Transverse colon (tissue), 4 donors: ENCODE measurements around the gene PPP4R2. TPM values are rescaled to one million over a fixed set of nuclear protein-coding genes. Genes with fewer than 3 reads are reported as not detected.

Experiments
- DNase-seq: peaks from one replicate; pipeline ENCODE4 v3.0.0-alpha.2; 2019
- H3K27ac ChIP-seq, 4 donors: fragments of 200-600 bp; sonication (generic); 2 replicates each; pipeline ENCODE4 v1.5.1; 2016 to 2018; ENCODE audit warnings: inconsistent platforms in 4 of 4
- H3K27me3 ChIP-seq: fragments of 200-600 bp; sonication (generic); 2 replicates; pipeline ENCODE4 v1.5.1; 2017; ENCODE audit warnings: inconsistent platforms
- H3K36me3 ChIP-seq, 4 donors: fragments of 200-600 bp; sonication (generic); 2 replicates each; pipeline ENCODE4 v1.5.1; 2017 to 2019; ENCODE audit warnings: inconsistent platforms in 4 of 4
- H3K4me1 ChIP-seq, 4 donors: fragments of 200-600 bp; sonication (generic); 2 replicates each; pipeline ENCODE4 v1.5.1; 2017 to 2020; ENCODE audit warnings: inconsistent platforms in 4 of 4
- H3K4me3 ChIP-seq, 4 donors: fragments of 200-600 bp; sonication (generic); 1 replicate in 1 of 4; 2 replicates in 3 of 4; pipeline versions ENCODE4 v1.5.1 to v1.6.1; 2017 to 2019; ENCODE audit warnings: inconsistent platforms in 4 of 4
- H3K9me3 ChIP-seq, 2 donors: fragments of 200-600 bp; sonication (generic); 2 replicates each; pipeline ENCODE4 v1.5.1; 2017 to 2019; ENCODE audit warnings: inconsistent platforms in 2 of 2
- CTCF ChIP-seq, 5 experiments: fragments of 200-600 bp in 3 of 5; fragments of 450-650 bp in 2 of 5; sonication (generic) in 3 of 5; IDR thresholded peaks; 1 replicate in 2 of 5; 2 replicates in 3 of 5; pipeline ENCODE4 v1.5.1; 2016 to 2017; ENCODE audit warnings: antibody characterized with exemption in 5 of 5, inconsistent platforms in 3 of 5, mild to moderate bottlenecking in 2 of 5, moderate library complexity in 1 of 5
- EP300 ChIP-seq: sonication (generic); formaldehyde crosslinking; IDR thresholded peaks from one replicate; pipeline ENCODE4 v1.6.1; 2017; ENCODE audit warnings: antibody characterized with exemption, low read depth
- POLR2A ChIP-seq: fragments of 450-650 bp; IDR thresholded peaks from one replicate; pipeline ENCODE4 v1.6.1; 2016; ENCODE audit warnings: antibody characterized with exemption, mild to moderate bottlenecking, moderate library complexity
- POLR2AphosphoS5 ChIP-seq, 3 donors: sonication (generic); formaldehyde crosslinking; IDR thresholded peaks; one replicate each; pipeline ENCODE4 v1.6.1; 2016; ENCODE audit warnings: antibody characterized with exemption in 3 of 3
- whole genome bisulfite sequencing, 2 donors: methylation state at CpG; one replicate each; pipeline ENCODE4 v1.1.5; 2018; ENCODE audit warnings: low coverage in 1 of 2; 5-methylcytosine and 5-hydroxymethylcytosine counted together
- in situ Hi-C, 4 donors: fragments of 200-750 bp; cut with MboI; loops; one replicate each; pipeline versions ENCODE4 v1.15.0 to v1.15.1; 2017; ENCODE audit warnings: low sequenced_read_pairs in 3 of 4, low pct_ligation_motif_present in 1 of 4, low pct_unique_long_range_greater_than_20kb in 1 of 4
- intact Hi-C: fragments of 100-400 bp; cut with DNase I; formaldehyde crosslinking; loops from one replicate; pipeline ENCODE4 v1.15.1; 2023; ENCODE audit warnings: low total_unique reads
- total RNA-seq, 4 donors: library from RNA; depleted of rRNA; stranded (reverse); fragments of >200 nt; gene quantifications; one replicate each; pipeline ENCODE4 v1.1.0, GENCODE V29; 2016

The PPP4R2 gene
- total RNA-seq, 4 donors from 2014 or later: 14.5 to 55.6 (median 36.9) TPM

- in situ Hi-C loops: no loop called here
- H3K4me1 ChIP-seq: peaks cover 9 to 83% (median 47%) of the 10 kb centered on the region in 4 donors
- whole genome bisulfite sequencing, 2 donors: 89 to 100% methylated on average over 1 of the region's 1 CpG
These were observed 33.5 kb downstream of the PPP4R2 start for GRCh38 chr3:73030073-73030597.

GRCh38 chr3:73031573-73032103 is 35.0 kb downstream of the PPP4R2 start:
- Histone ChIP-seq H3K36me3 (no peaks in the 10 kb centered on the region), H3K27me3 (no peaks in the 10 kb centered on the region), H3K27ac (no peak overlapping the region), H3K4me1 (peaks cover 4 to 81% (median 40%) of the 10 kb centered on the region in 4 donors), H3K4me3 (no peak overlapping the region), H3K9me3 (no peaks in the 10 kb centered on the region)
- in situ Hi-C loops: no loop called here
- TF ChIP-seq POLR2AphosphoS5 (IDR thresholded peaks at IDR 0.05) (no peak), EP300 (no peak), POLR2A (no peak), CTCF (IDR thresholded peaks at IDR 0.05) (no peak)
- WGBS, 2 donors: 45 to 57% methylated on average over 1 to 2 of the region's 2 CpGs
- no peak for DNase-seq
- intact Hi-C loops: no loop called here

More at GRCh38 chr3:73030073-73030597, 33.5 kb downstream of the PPP4R2 start:
- no peaks in the 10 kb centered on the region for H3K27me3 ChIP-seq
- no peak for DNase-seq
- H3K36me3 ChIP-seq: no peaks in the 10 kb centered on the region
- intact Hi-C loops: no loop called here
- no peak overlapping the region for H3K4me3 ChIP-seq
- H3K27ac ChIP-seq: no peak overlapping the region
- TF ChIP-seq EP300 (no peak), POLR2A (no peak), CTCF (IDR thresholded peaks at IDR 0.05) (no peak), POLR2AphosphoS5 (IDR thresholded peaks at IDR 0.05) (no peak)
- H3K9me3 ChIP-seq: no peaks in the 10 kb centered on the region

GRCh38 chr3:73036694-73037591 is 40.3 kb downstream of the PPP4R2 start:
- no peaks in the 10 kb centered on the region for H3K27me3 ChIP-seq
- DNase-seq: no peak
- in situ Hi-C loops: no loop called here
- intact Hi-C loops: no loop called here
- no peaks in the 10 kb centered on the region for H3K36me3 ChIP-seq
- peaks cover 0 to 78% (median 34%) of the 10 kb centered on the region in 4 donors for H3K4me1 ChIP-seq
- H3K9me3 ChIP-seq: no peaks in the 10 kb centered on the region
- no peak overlapping the region for H3K4me3 ChIP-seq
- no peak overlapping the region for H3K27ac ChIP-seq
- 59 to 62% methylated on average over 3 of the region's 3 CpGs for WGBS, 2 donors
- no peak for TF ChIP-seq POLR2A
- TF ChIP-seq POLR2AphosphoS5 (IDR thresholded peaks at IDR 0.05): no peak
- no peak for TF ChIP-seq EP300
- TF ChIP-seq CTCF (IDR thresholded peaks at IDR 0.05): no peak

GRCh38 chr3:73041537-73041936 is 44.9 kb downstream of the PPP4R2 start:
- 44 to 52% methylated on average over 3 of the region's 3 CpGs for WGBS, 2 donors
- H3K36me3 ChIP-seq: no peaks in the 10 kb centered on the region
- H3K4me3 ChIP-seq: no peak overlapping the region
- peaks cover 7 to 57% (median 24%) of the 10 kb centered on the region in 4 donors for H3K4me1 ChIP-seq
- no peak for DNase-seq
- intact Hi-C loops (no loop called here), in situ Hi-C loops (no loop called here)
- H3K27me3 ChIP-seq: no peaks in the 10 kb centered on the region
- no peaks in the 10 kb centered on the region for H3K9me3 ChIP-seq
- TF ChIP-seq POLR2A: no peak
- no peak for TF ChIP-seq POLR2AphosphoS5 (IDR thresholded peaks at IDR 0.05)
- no peak for TF ChIP-seq EP300
- TF ChIP-seq CTCF (IDR thresholded peaks at IDR 0.05): no peak
- no peak overlapping the region for H3K27ac ChIP-seq
